ENCODE results near the gene HOXA4.

HOXA4 gene

GRCh38 chr7:27176524-27176845 lies 45.9 kb upstream of the HOXA4 start:
- DNase-seq (ENCODE audit: low spot score): no peak
- TF ChIP-seq CTCF (IDR thresholded peaks at IDR 0.05; ENCODE audit: extremely low read depth, missing control alignments): no peak

- TF ChIP-seq CTCF (IDR thresholded peaks at IDR 0.05; ENCODE audit: extremely low read depth, missing control alignments): no peak
- DNase-seq (ENCODE audit: low spot score): no peak
Observed at GRCh38 chr7:27175626-27176523, 45.3 kb upstream of the HOXA4 start.

GRCh38 chr7:27174874-27175625 lies 44.5 kb upstream of the HOXA4 start:
- TF ChIP-seq CTCF (IDR thresholded peaks at IDR 0.05; ENCODE audit: extremely low read depth, missing control alignments): no peak
- DNase-seq (ENCODE audit: low spot score): no peak

- TF ChIP-seq CTCF (IDR thresholded peaks at IDR 0.05; ENCODE audit: extremely low read depth, missing control alignments): no peak
- DNase-seq (ENCODE audit: low spot score): no peak
Observed at GRCh38 chr7:27173956-27174873, 43.7 kb upstream of the HOXA4 start, which contains the start of gene HOXA10. Gene HOXA10, minus strand, starts transcription at chr7:27174320. Its CDS starts 14 bp downstream, at chr7:27174306.

GRCh38 chr7:27173511-27173955 lies 43.0 kb upstream of the HOXA4 start:
- no peak for DNase-seq (ENCODE audit: low spot score)
- TF ChIP-seq CTCF (IDR thresholded peaks at IDR 0.05; ENCODE audit: extremely low read depth, missing control alignments): no peak

GRCh38 chr7:27172823-27173510 lies 42.4 kb upstream of the HOXA4 start:
- no peak for DNase-seq (ENCODE audit: low spot score)
- TF ChIP-seq CTCF (IDR thresholded peaks at IDR 0.05; ENCODE audit: extremely low read depth, missing control alignments): no peak

All from GM20000 (cell line).